Heart right ventricle (tissue), 16 donors: ENCODE results near the gene CACNA2D4. TPM values are rescaled to one million over a fixed set of nuclear protein-coding genes. Genes with fewer than 3 reads are reported as not detected.

Experiments
- ATAC-seq, 8 donors: fragments of 200-7000 bp; cut with Tn5 transposase; one replicate each; pipeline ENCODE4 v1.9.1; 2020; ENCODE audit warnings: mild to moderate bottlenecking in 8 of 8, moderate library complexity in 8 of 8, moderate number of reproducible peaks in 1 of 8
- DNase-seq, 2 donors: peaks; one replicate each; pipeline ENCODE4 v3.0.0-alpha.2; 2020
- H3K27ac ChIP-seq, 10 donors: fragments of 200-600 bp; sonication (generic) in 2 of 10; one replicate each; pipeline versions ENCODE4 v1.5.0 to v1.8.0; 2020 to 2022; ENCODE audit warnings: mild to moderate bottlenecking in 3 of 10
- H3K27me3 ChIP-seq, 7 donors: fragments of 200-600 bp; one replicate each; pipeline ENCODE4 v1.8.0; 2021 to 2022; ENCODE audit warnings: mild to moderate bottlenecking in 2 of 7
- H3K36me3 ChIP-seq, 9 donors: fragments of 200-600 bp; sonication (generic) in 1 of 9; one replicate each; pipeline versions ENCODE4 v1.5.0 to v1.8.0; 2020 to 2022; ENCODE audit warnings: mild to moderate bottlenecking in 2 of 9
- H3K4me1 ChIP-seq, 9 donors: fragments of 200-600 bp; sonication (generic) in 1 of 9; one replicate each; pipeline versions ENCODE4 v1.5.0 to v1.8.0; 2020 to 2022; ENCODE audit warnings: mild to moderate bottlenecking in 4 of 9
- H3K4me3 ChIP-seq, 10 donors: fragments of 200-600 bp; sonication (generic) in 2 of 10; one replicate each; pipeline versions ENCODE4 v1.5.0 to v1.8.0; 2020 to 2022; ENCODE audit warnings: mild to moderate bottlenecking in 7 of 10, moderate library complexity in 2 of 10
- H3K9me3 ChIP-seq, 11 donors: fragments of 200-600 bp in 10 of 11; sonication (generic) in 2 of 11; one replicate each; pipeline versions ENCODE4 v1.5.0 to v1.8.0; 2013 to 2022; ENCODE audit warnings: mild to moderate bottlenecking in 2 of 11, control low read depth in 1 of 11, moderate library complexity in 1 of 11
- CTCF ChIP-seq, 9 donors: fragments of 200-600 bp; sonication (generic) in 2 of 9; IDR thresholded peaks; one replicate each; pipeline versions ENCODE4 v1.5.0 to v1.8.0; 2021 to 2022; ENCODE audit warnings: antibody characterized with exemption in 9 of 9, mild to moderate bottlenecking in 5 of 9, moderate library complexity in 1 of 9
- WGBS, 2 donors: extraction: QIAGEN DNeasy Blood & Tissue Kit; methylation state at CpG; one replicate each; pipeline ENCODE4 v1.1.7; 2013; ENCODE audit warnings: inconsistent platforms in 1 of 2; 5-methylcytosine and 5-hydroxymethylcytosine counted together
- intact Hi-C, 10 donors: fragments of 100-400 bp; cut with DNase I; formaldehyde crosslinking; loops; one replicate each; pipeline versions ENCODE4 v1.11.1 to v1.14.2; 2022
- polyA plus RNA-seq, 2 donors: library from polyadenylated mRNA; stranded (reverse); fragments of 200-250 nt; gene quantifications; one replicate each; pipeline ENCODE4 v1.2.3, GENCODE V29; 2013
- total RNA-seq, 10 donors: library from RNA; stranded (reverse); fragmentation: NEBNext Ultra II Directional in 3 of 10; extraction: Animal tissue kit (Norgen Biotek cat#: 25700) in 3 of 10; gene quantifications; one replicate each; pipeline versions ENCODE4 v1.2.1 to v1.2.4, GENCODE V29; 2021 to 2023
- donor health status: Arrhythmogenic right ventricular cardiomyopathy.
- donor health status: ischemic (EF 13 %, LVEDD 7.1; RV severe dilation, severe dysfunction).
- donor health status: healthy with polysubstance abuse.
- donor health status: DM: no; HTN: yes; CAD: no.
- donor health status: DM: no; HTN: no; CAD: no.
- donor health status: ischemic (EF 25% LVEDD 6.9; RV normal size, moderate dysfunction).
- donor health status: ischemic (EF 25% LVEDD 5.7; RV mildly dilated, moderate dysfunction).
- donor health status: healthy.
- donor health status: DM: yes; HTN: yes; CAD: no.
- donor health status: Ischemic cardiomyopathy.
- donor health status: ischemic (EF 35%, LVEDD 5.7; RV mildly dilated, moderate dysfunction).
- donor health status: nonischemic (EF 11% LVEDD 7.7; RV severe dilation, severe dysfunction).
- donor health status: DM: yes; HTN: yes; CAD: no.
- donor health status: PGD.
- donor health status: ischemic (EF 29% LVEDD 5.4; RV normal size, mild dysfunction).
- donor health status: nonischemic (EF 23%, LVEDD 6.1; RV moderate dilation, normal function).

CACNA2D4 gene
- total and polyA plus RNA-seq, 12 donors = 0.19 to 6.2 (median 0.95) TPM

GRCh38 chr12:1778911-1779310 lies 139.5 kb downstream of the CACNA2D4 start:
- ATAC-seq (no peak), DNase-seq (no peak)
- Histone ChIP-seq H3K9me3 (no peaks in the 10 kb centered on the region), H3K4me3 (no peak overlapping the region), H3K27ac (peak overlapping the region in 2 of 10 donors; percentile 32 to 44), H3K4me1 (peaks cover 0 to 64% (median 39%) of the 10 kb centered on the region in 9 donors), H3K27me3 (no peaks in the 10 kb centered on the region), H3K36me3 (peaks cover 0 to 45% (median 0%) of the 10 kb centered on the region in 9 donors)
- WGBS, 2 donors = 74 to 90% methylated on average over 4 of the region's 4 CpGs
- no peak for TF ChIP-seq CTCF (IDR thresholded peaks at IDR 0.05)
- intact Hi-C loops = loop anchor here in 1 of 10 donors (5.0 kb wide), 1 partner anchor 67 kb away; no protein-coding TSS in a partner anchor

GRCh38 chr12:1777798-1778197 lies 140.7 kb downstream of the CACNA2D4 start:
- no peak for TF ChIP-seq CTCF (IDR thresholded peaks at IDR 0.05)
- Histone ChIP-seq H3K9me3 (no peaks in the 10 kb centered on the region), H3K4me3 (no peak overlapping the region), H3K27me3 (no peaks in the 10 kb centered on the region), H3K36me3 (peaks cover 0 to 41% (median 0%) of the 10 kb centered on the region in 9 donors), H3K4me1 (peaks cover 0 to 66% (median 39%) of the 10 kb centered on the region in 9 donors), H3K27ac (no peak overlapping the region)
- 93 to 96% methylated on average over 5 of the region's 5 CpGs for WGBS, 2 donors
- DNase-seq (no peak), ATAC-seq (no peak)
- intact Hi-C loops = loop anchor here in 1 of 10 donors (5.0 kb wide), 1 partner anchor 65 kb away; no protein-coding TSS in a partner anchor

- H3K27ac ChIP-seq = no peak overlapping the region
- intact Hi-C loops = loop anchor here in 1 of 10 donors (5.0 kb wide), 1 partner anchor 64 kb away; no protein-coding TSS in a partner anchor
- DNase-seq (no peak), ATAC-seq (peak in 5 of 8 donors; percentile 32 to 74 (median 52))
- no peak overlapping the region for H3K4me3 ChIP-seq
- 72 to 77% methylated on average over 4 of the region's 4 CpGs for WGBS, 2 donors
- no peaks in the 10 kb centered on the region for H3K27me3 ChIP-seq
- peaks cover 0 to 38% (median 0%) of the 10 kb centered on the region in 9 donors for H3K36me3 ChIP-seq
- TF ChIP-seq CTCF (IDR thresholded peaks at IDR 0.05) = no peak
- peaks cover 0 to 61% (median 37%) of the 10 kb centered on the region in 9 donors for H3K4me1 ChIP-seq
- no peaks in the 10 kb centered on the region for H3K9me3 ChIP-seq
Measured at GRCh38 chr12:1776170-1776921, 142.1 kb downstream of the CACNA2D4 start.

- Histone ChIP-seq H3K27ac (no peak overlapping the region), H3K4me3 (no peak overlapping the region)
- intact Hi-C loops = loop anchor here in 2 of 10 donors (5.0 kb wide), 2 partner anchors 67 to 82 kb away; partner anchors contain the start of gene ADIPOR2 (in 1 of the 2)
Measured at GRCh38 chr12:1773937-1774655, 144.4 kb downstream of the CACNA2D4 start.

More at GRCh38 chr12:1773937-1774655, 144.4 kb downstream of the CACNA2D4 start:
- H3K36me3 ChIP-seq = peaks cover 0 to 34% (median 0%) of the 10 kb centered on the region in 9 donors
- ATAC-seq (peak in 6 of 8 donors; percentile 34 to 72 (median 65)), DNase-seq (no peak)
- peaks cover 0 to 43% (median 26%) of the 10 kb centered on the region in 9 donors for H3K4me1 ChIP-seq
- no peak for TF ChIP-seq CTCF (IDR thresholded peaks at IDR 0.05)
- WGBS, 2 donors = 62 to 65% methylated on average over 4 of the region's 4 CpGs
- H3K9me3 ChIP-seq = no peaks in the 10 kb centered on the region
- H3K27me3 ChIP-seq = no peaks in the 10 kb centered on the region
